Brain microvascular endothelial cell (primary cell): ENCODE results near the gene CAST.

Experiments
- DNase-seq: peaks from one replicate; pipeline ENCODE4 v3.0.0-alpha.2; 2020
- H3K27ac ChIP-seq: fragments of 250-450 bp; sonication (Bioruptor Pico); 2 replicates; pipeline ENCODE4 v1.5.1; 2020; ENCODE audit warnings: mild to moderate bottlenecking, moderate library complexity
- H3K27me3 ChIP-seq: fragments of 250-450 bp; sonication (Bioruptor Pico); replicated peaks from 2 replicates; pipeline ENCODE4 v1.5.1; 2020; ENCODE audit warnings: mild to moderate bottlenecking
- H3K36me3 ChIP-seq: fragments of 250-450 bp; sonication (Bioruptor Pico); replicated peaks from 2 replicates; pipeline ENCODE4 v1.5.1; 2020; ENCODE audit warnings: mild to moderate bottlenecking
- H3K4me3 ChIP-seq: 2 replicates; pipeline ENCODE4 v1.5.1; 2011; ENCODE audit warnings: low read depth, mild to moderate bottlenecking, control low read depth, low read length, moderate library complexity
- CTCF ChIP-seq: IDR thresholded peaks from 2 replicates; pipeline ENCODE4 v1.5.1; 2011; ENCODE audit warnings: low read depth, mild to moderate bottlenecking, moderate library complexity, low read length, control low read depth, inconsistent platforms; ENCODE audit errors: missing control alignments
- in situ Hi-C: cut with HindIII; loops from 2 replicates; pipeline ENCODE4 v1.10.0; 2017; ENCODE audit warnings: low sequenced_read_pairs, low pct_ligation_motif_present

Gene CAST

GRCh38 chr5:96687080-96687479 lies 24.9 kb downstream of the CAST start:
- Histone ChIP-seq H3K36me3 (peaks cover 5% of the 10 kb centered on the region), H3K27ac (no peak overlapping the region), H3K27me3 (no peaks in the 10 kb centered on the region), H3K4me3 (no peak overlapping the region)
- no peak for TF ChIP-seq CTCF
- DNase-seq, result no peak
- in situ Hi-C loops, result no loop called here

GRCh38 chr5:96687812-96688453 lies 25.8 kb downstream of the CAST start:
- peak; percentile 50 for TF ChIP-seq CTCF

GRCh38 chr5:96690861-96691260 lies 28.7 kb downstream of the CAST start:
- peaks cover 5% of the 10 kb centered on the region for H3K36me3 ChIP-seq
- in situ Hi-C loops, result no loop called here
- no peaks in the 10 kb centered on the region for H3K27me3 ChIP-seq
- H3K27ac ChIP-seq, result no peak overlapping the region
- no peak overlapping the region for H3K4me3 ChIP-seq
- no peak for TF ChIP-seq CTCF
- no peak for DNase-seq

More at GRCh38 chr5:96687812-96688453, 25.8 kb downstream of the CAST start:
- peak overlapping the region; percentile 1 for H3K27ac ChIP-seq
- H3K27me3 ChIP-seq, result no peaks in the 10 kb centered on the region
- in situ Hi-C loops, result no loop called here
- peak overlapping the region; percentile 15 for H3K4me3 ChIP-seq
- peaks cover 7% of the 10 kb centered on the region for H3K36me3 ChIP-seq
- peak; percentile 45 for DNase-seq

- peak overlapping the region; percentile 35 for H3K27ac ChIP-seq
- H3K36me3 ChIP-seq, result peaks cover 3% of the 10 kb centered on the region
- TF ChIP-seq CTCF, result no peak
- DNase-seq, result no peak
- H3K27me3 ChIP-seq, result no peaks in the 10 kb centered on the region
- in situ Hi-C loops, result no loop called here
- no peak overlapping the region for H3K4me3 ChIP-seq
Measured at GRCh38 chr5:96691503-96692303, 29.5 kb downstream of the CAST start.

- H3K27ac ChIP-seq, result peak overlapping the region; percentile 35
- no peak overlapping the region for H3K4me3 ChIP-seq
- peak; percentile 55 for DNase-seq
- no peaks in the 10 kb centered on the region for H3K27me3 ChIP-seq
- TF ChIP-seq CTCF, result no peak
- H3K36me3 ChIP-seq, result peaks cover 3% of the 10 kb centered on the region
- in situ Hi-C loops, result no loop called here
Measured at GRCh38 chr5:96692441-96692840, 30.3 kb downstream of the CAST start.
